T-helper 2 cell treated with Interferon-gamma antibody and Interleukin-4, amounts not matched to agents 5 μg/mL and 100 μg/mL, for 36 hours (primary cell): ENCODE results near the gene CTBP1.

Source experiments
- DNase-seq: peaks from one replicate; pipeline ENCODE4 v3.0.0; 2021; ENCODE audit warnings: low spot score
- H3K27ac Mint-ChIP-seq: one replicate; pipeline ENCODE4 v1.8.0; 2021; ENCODE audit warnings: mild to moderate bottlenecking, mixed read lengths
- H3K27me3 Mint-ChIP-seq: one replicate; pipeline ENCODE4 v1.8.0; 2021; ENCODE audit warnings: low read depth, mixed read lengths
- H3K36me3 Mint-ChIP-seq: one replicate; pipeline ENCODE4 v1.8.0; 2021; ENCODE audit warnings: low read depth, mixed read lengths
- H3K4me1 Mint-ChIP-seq: one replicate; pipeline ENCODE4 v1.8.0; 2021; ENCODE audit warnings: low read depth, mixed read lengths
- H3K4me3 Mint-ChIP-seq: one replicate; pipeline ENCODE4 v1.8.0; 2022; ENCODE audit warnings: mild to moderate bottlenecking, moderate library complexity, mixed read lengths
- H3K9me3 Mint-ChIP-seq: one replicate; pipeline ENCODE4 v1.8.0; 2021; ENCODE audit warnings: mixed read lengths

The CTBP1 gene

GRCh38 chr4:1290165-1290977 is 41.4 kb upstream of the CTBP1 start:
- no peak for DNase-seq
- Mint-ChIP-seq H3K36me3 (peaks cover 13% of the 10 kb centered on the region), H3K4me1 (peaks cover 22% of the 10 kb centered on the region), H3K27ac (peak overlapping the region; percentile 91), H3K9me3 (peaks cover 5% of the 10 kb centered on the region), H3K27me3 (no peaks in the 10 kb centered on the region), H3K4me3 (peak overlapping the region; percentile 93)

- H3K9me3 Mint-ChIP-seq = peaks cover 5% of the 10 kb centered on the region
- no peaks in the 10 kb centered on the region for H3K27me3 Mint-ChIP-seq
- peaks cover 22% of the 10 kb centered on the region for H3K4me1 Mint-ChIP-seq
Measured at GRCh38 chr4:1289207-1290164, 40.6 kb upstream of the CTBP1 start, which contains the start of gene MAEA. MAEA (plus strand) TSS chr4:1289891; CDS start chr4:1289914, 23 bp downstream.

GRCh38 chr4:1288786-1289185 is 39.9 kb upstream of the CTBP1 start:
- Mint-ChIP-seq H3K9me3 (peaks cover 5% of the 10 kb centered on the region), H3K27ac (peak overlapping the region; percentile 83), H3K27me3 (no peaks in the 10 kb centered on the region), H3K36me3 (peaks cover 13% of the 10 kb centered on the region), H3K4me3 (peak overlapping the region; percentile 87), H3K4me1 (peaks cover 22% of the 10 kb centered on the region)
- DNase-seq = no peak

More at GRCh38 chr4:1289207-1290164, 40.6 kb upstream of the CTBP1 start, which contains the start of gene MAEA:
- peak; percentile 97 for DNase-seq
- peaks cover 13% of the 10 kb centered on the region for H3K36me3 Mint-ChIP-seq
- H3K4me3 Mint-ChIP-seq = peak within 1 kb of the TSS; percentile 93
- H3K27ac Mint-ChIP-seq = peak within 1 kb of the TSS; percentile 91

GRCh38 chr4:1285790-1286553 is 37.0 kb upstream of the CTBP1 start:
- no peaks in the 10 kb centered on the region for H3K27me3 Mint-ChIP-seq
- no peak overlapping the region for H3K4me3 Mint-ChIP-seq
- H3K9me3 Mint-ChIP-seq = peaks cover 10% of the 10 kb centered on the region
- H3K4me1 Mint-ChIP-seq = peaks cover 7% of the 10 kb centered on the region
- no peak overlapping the region for H3K27ac Mint-ChIP-seq
- DNase-seq = peak; percentile 27
- H3K36me3 Mint-ChIP-seq = peaks cover 3% of the 10 kb centered on the region

GRCh38 chr4:1285151-1285789 is 36.3 kb upstream of the CTBP1 start:
- H3K4me3 Mint-ChIP-seq = no peak overlapping the region
- no peaks in the 10 kb centered on the region for H3K27me3 Mint-ChIP-seq
- peaks cover 3% of the 10 kb centered on the region for H3K36me3 Mint-ChIP-seq
- DNase-seq = no peak
- H3K4me1 Mint-ChIP-seq = peaks cover 4% of the 10 kb centered on the region
- peaks cover 10% of the 10 kb centered on the region for H3K9me3 Mint-ChIP-seq
- no peak overlapping the region for H3K27ac Mint-ChIP-seq

- H3K27ac Mint-ChIP-seq = no peak overlapping the region
- no peak for DNase-seq
- peaks cover 10% of the 10 kb centered on the region for H3K9me3 Mint-ChIP-seq
- H3K27me3 Mint-ChIP-seq = no peaks in the 10 kb centered on the region
- peaks cover 3% of the 10 kb centered on the region for H3K36me3 Mint-ChIP-seq
- peaks cover 1% of the 10 kb centered on the region for H3K4me1 Mint-ChIP-seq
- no peak overlapping the region for H3K4me3 Mint-ChIP-seq
Measured at GRCh38 chr4:1283711-1284110, 34.8 kb upstream of the CTBP1 start.

GRCh38 chr4:1279253-1279652 is 30.3 kb upstream of the CTBP1 start:
- Mint-ChIP-seq H3K27me3 (no peaks in the 10 kb centered on the region), H3K4me3 (no peak overlapping the region), H3K9me3 (peaks cover 5% of the 10 kb centered on the region), H3K27ac (no peak overlapping the region), H3K36me3 (no peaks in the 10 kb centered on the region), H3K4me1 (no peaks in the 10 kb centered on the region)
- DNase-seq = no peak

- H3K27me3 Mint-ChIP-seq = no peaks in the 10 kb centered on the region
- no peaks in the 10 kb centered on the region for H3K4me1 Mint-ChIP-seq
- no peak for DNase-seq
- H3K27ac Mint-ChIP-seq = no peak overlapping the region
- H3K4me3 Mint-ChIP-seq = no peak overlapping the region
- H3K9me3 Mint-ChIP-seq = peaks cover 5% of the 10 kb centered on the region
- H3K36me3 Mint-ChIP-seq = no peaks in the 10 kb centered on the region
Measured at GRCh38 chr4:1277667-1278665, 29.0 kb upstream of the CTBP1 start.

- H3K4me1 Mint-ChIP-seq = no peaks in the 10 kb centered on the region
- no peaks in the 10 kb centered on the region for H3K27me3 Mint-ChIP-seq
- no peaks in the 10 kb centered on the region for H3K36me3 Mint-ChIP-seq
- DNase-seq = no peak
- no peak overlapping the region for H3K27ac Mint-ChIP-seq
- H3K9me3 Mint-ChIP-seq = no peaks in the 10 kb centered on the region
- H3K4me3 Mint-ChIP-seq = no peak overlapping the region
Measured at GRCh38 chr4:1276984-1277383, 28.1 kb upstream of the CTBP1 start.

- H3K27ac Mint-ChIP-seq = no peak overlapping the region
- H3K9me3 Mint-ChIP-seq = peaks cover 6% of the 10 kb centered on the region
- H3K36me3 Mint-ChIP-seq = peaks cover 5% of the 10 kb centered on the region
- no peak overlapping the region for H3K4me3 Mint-ChIP-seq
- no peak for DNase-seq
- no peaks in the 10 kb centered on the region for H3K4me1 Mint-ChIP-seq
- H3K27me3 Mint-ChIP-seq = no peaks in the 10 kb centered on the region
Measured at GRCh38 chr4:1274871-1275270, 25.9 kb upstream of the CTBP1 start.

GRCh38 chr4:1271686-1272085 is 22.8 kb upstream of the CTBP1 start:
- H3K36me3 Mint-ChIP-seq = peaks cover 10% of the 10 kb centered on the region
- no peak overlapping the region for H3K27ac Mint-ChIP-seq
- H3K27me3 Mint-ChIP-seq = no peaks in the 10 kb centered on the region

GRCh38 chr4:1269209-1269608 is 20.3 kb upstream of the CTBP1 start:
- no peak for DNase-seq
- peaks cover 17% of the 10 kb centered on the region for H3K9me3 Mint-ChIP-seq
- no peak overlapping the region for H3K27ac Mint-ChIP-seq
- H3K4me1 Mint-ChIP-seq = peaks cover 17% of the 10 kb centered on the region
- peaks cover 24% of the 10 kb centered on the region for H3K36me3 Mint-ChIP-seq
- H3K27me3 Mint-ChIP-seq = no peaks in the 10 kb centered on the region
- no peak overlapping the region for H3K4me3 Mint-ChIP-seq

More at GRCh38 chr4:1271686-1272085, 22.8 kb upstream of the CTBP1 start:
- DNase-seq = no peak
- Mint-ChIP-seq H3K4me3 (no peak overlapping the region), H3K9me3 (peaks cover 11% of the 10 kb centered on the region), H3K4me1 (peaks cover 13% of the 10 kb centered on the region)
